Mesodermal cell (in vitro differentiated cells): ENCODE data around the gene PRKCA.

Source experiments
- H3K27ac ChIP-seq: 2 replicates; pipeline ENCODE4 v1.7.0; 2013; ENCODE audit warnings: mild to moderate bottlenecking, low read depth, low read length, moderate library complexity; ENCODE audit not compliant: severe bottlenecking
- H3K36me3 ChIP-seq: 2 replicates; pipeline ENCODE4 v1.7.1; 2013; ENCODE audit warnings: mild to moderate bottlenecking, low read length, moderate library complexity; ENCODE audit not compliant: control insufficient read depth, insufficient read depth
- H3K4me1 ChIP-seq: one replicate; pipeline ENCODE4 v1.7.1; 2013; ENCODE audit warnings: mild to moderate bottlenecking, low read length; ENCODE audit not compliant: insufficient read depth, control insufficient read depth, poor library complexity, severe bottlenecking
- H3K4me3 ChIP-seq: 2 replicates; pipeline ENCODE4 v1.7.0; 2013; ENCODE audit warnings: low read length, control low read depth, mild to moderate bottlenecking; ENCODE audit not compliant: insufficient read depth, poor library complexity, severe bottlenecking; ENCODE audit errors: extremely low read depth
- H3K9me3 ChIP-seq: 2 replicates; pipeline ENCODE4 v1.7.1; 2013; ENCODE audit warnings: mild to moderate bottlenecking, low read length, moderate library complexity; ENCODE audit not compliant: control insufficient read depth
- WGBS, 2 experiments: methylation state at CpG; one replicate each; pipeline ENCODE4 v1.1.5; 2013; ENCODE audit warnings: missing lambda C conversion rate in 2 of 2; ENCODE audit not compliant: insufficient coverage in 2 of 2; 5-methylcytosine and 5-hydroxymethylcytosine counted together

PRKCA gene

GRCh38 chr17:66548659-66549310 lies 246.4 kb downstream of the PRKCA start:
- H3K9me3 ChIP-seq, result no peaks in the 10 kb centered on the region
- peaks cover 48% of the 10 kb centered on the region for H3K4me1 ChIP-seq
- 83 to 90% methylated on average over 7 of the region's 14 CpGs for WGBS, 2 experiments
- peak overlapping the region; percentile 80 for H3K27ac ChIP-seq
- no peaks in the 10 kb centered on the region for H3K36me3 ChIP-seq
- no peak overlapping the region for H3K4me3 ChIP-seq

GRCh38 chr17:66549311-66549704 lies 246.9 kb downstream of the PRKCA start:
- peak overlapping the region; percentile 80 for H3K27ac ChIP-seq
- no peaks in the 10 kb centered on the region for H3K36me3 ChIP-seq
- no peak overlapping the region for H3K4me3 ChIP-seq
- H3K4me1 ChIP-seq, result peaks cover 47% of the 10 kb centered on the region
- H3K9me3 ChIP-seq, result no peaks in the 10 kb centered on the region
- WGBS, 2 experiments, result 19 to 21% methylated on average over 2 to 3 of the region's 3 CpGs

- WGBS, 2 experiments, result 8 to 31% methylated on average over 2 to 5 of the region's 5 CpGs
Observed at GRCh38 chr17:66549731-66550207, 247.4 kb downstream of the PRKCA start.

GRCh38 chr17:66551839-66552238 lies 249.4 kb downstream of the PRKCA start:
- WGBS, 2 experiments, result 100% methylated on average over 2 of the region's 2 CpGs
- no peak overlapping the region for H3K4me3 ChIP-seq
- peaks cover 47% of the 10 kb centered on the region for H3K4me1 ChIP-seq
- no peaks in the 10 kb centered on the region for H3K9me3 ChIP-seq
- H3K27ac ChIP-seq, result no peak overlapping the region
- H3K36me3 ChIP-seq, result no peaks in the 10 kb centered on the region

More at GRCh38 chr17:66549731-66550207, 247.4 kb downstream of the PRKCA start:
- H3K36me3 ChIP-seq, result no peaks in the 10 kb centered on the region
- H3K4me1 ChIP-seq, result peaks cover 47% of the 10 kb centered on the region
- no peak overlapping the region for H3K4me3 ChIP-seq
- H3K9me3 ChIP-seq, result no peaks in the 10 kb centered on the region
- H3K27ac ChIP-seq, result peak overlapping the region; percentile 80

- Histone ChIP-seq H3K27ac (no peak overlapping the region), H3K9me3 (no peaks in the 10 kb centered on the region), H3K36me3 (no peaks in the 10 kb centered on the region), H3K4me3 (no peak overlapping the region), H3K4me1 (peaks cover 42% of the 10 kb centered on the region)
- WGBS, 2 experiments, result 88 to 95% methylated on average over 7 of the region's 7 CpGs
Observed at GRCh38 chr17:66552371-66552770, 250.0 kb downstream of the PRKCA start.

- 100% methylated on average over 1 of the region's 2 CpGs; no CpG with 5 or more reads in 1 of the 2 experiments for WGBS, 2 experiments
Observed at GRCh38 chr17:66555605-66556004, 253.2 kb downstream of the PRKCA start.

GRCh38 chr17:66557200-66557599 lies 254.8 kb downstream of the PRKCA start:
- peaks cover 10% of the 10 kb centered on the region for H3K9me3 ChIP-seq
- WGBS, 2 experiments, result 100% methylated on average over 1 of the region's 3 CpGs; no CpG with 5 or more reads in 1 of the 2 experiments
- H3K4me1 ChIP-seq, result no peaks in the 10 kb centered on the region
- H3K36me3 ChIP-seq, result no peaks in the 10 kb centered on the region
- no peak overlapping the region for H3K4me3 ChIP-seq
- no peak overlapping the region for H3K27ac ChIP-seq

More at GRCh38 chr17:66555605-66556004, 253.2 kb downstream of the PRKCA start:
- peaks cover 3% of the 10 kb centered on the region for H3K9me3 ChIP-seq
- no peaks in the 10 kb centered on the region for H3K36me3 ChIP-seq
- H3K27ac ChIP-seq, result no peak overlapping the region
- peaks cover 10% of the 10 kb centered on the region for H3K4me1 ChIP-seq
- H3K4me3 ChIP-seq, result no peak overlapping the region

GRCh38 chr17:66557886-66558285 lies 255.5 kb downstream of the PRKCA start:
- Histone ChIP-seq H3K36me3 (no peaks in the 10 kb centered on the region), H3K27ac (no peak overlapping the region), H3K4me3 (no peak overlapping the region), H3K9me3 (peaks cover 10% of the 10 kb centered on the region), H3K4me1 (no peaks in the 10 kb centered on the region)
- WGBS, 2 experiments, result 96 to 100% methylated on average over 5 to 7 of the region's 8 CpGs

- H3K4me1 ChIP-seq, result peaks cover 5% of the 10 kb centered on the region
- no peaks in the 10 kb centered on the region for H3K36me3 ChIP-seq
- 93 to 100% methylated on average over 5 to 6 of the region's 7 CpGs for WGBS, 2 experiments
- no peak overlapping the region for H3K4me3 ChIP-seq
- H3K9me3 ChIP-seq, result peaks cover 10% of the 10 kb centered on the region
- H3K27ac ChIP-seq, result no peak overlapping the region
Observed at GRCh38 chr17:66560691-66561090, 258.3 kb downstream of the PRKCA start.

- Histone ChIP-seq H3K27ac (no peak overlapping the region), H3K4me3 (no peak overlapping the region), H3K36me3 (no peaks in the 10 kb centered on the region), H3K9me3 (peaks cover 10% of the 10 kb centered on the region), H3K4me1 (peaks cover 5% of the 10 kb centered on the region)
Observed at GRCh38 chr17:66562119-66562518, 259.7 kb downstream of the PRKCA start.

- no peaks in the 10 kb centered on the region for H3K36me3 ChIP-seq
- WGBS, 2 experiments, result 47 to 50% methylated on average over 3 to 4 of the region's 4 CpGs
- H3K4me3 ChIP-seq, result no peak overlapping the region
- peaks cover 5% of the 10 kb centered on the region for H3K4me1 ChIP-seq
- H3K27ac ChIP-seq, result no peak overlapping the region
- H3K9me3 ChIP-seq, result peaks cover 10% of the 10 kb centered on the region
Observed at GRCh38 chr17:66564992-66565465, 262.6 kb downstream of the PRKCA start.
